DOHH2 (cell line): ENCODE data around the gene ARL8B.

Experiments used
- H3F3A ChIP-seq: fragments of 200-600 bp; sonication (generic), shearing (Covaris generic); 2 replicates; pipeline ENCODE4 v1.6.0; 2016; ENCODE audit warnings: antibody characterized with exemption, mild to moderate bottlenecking; ENCODE audit not compliant: control insufficient read depth, insufficient read depth
- H3K27ac ChIP-seq: fragments of 200-600 bp; sonication (generic); 2 replicates; pipeline ENCODE4 v1.5.1; 2014; ENCODE audit warnings: low read depth, mild to moderate bottlenecking, low read length, moderate library complexity
- H3K27me3 ChIP-seq: fragments of 200-600 bp; sonication (generic); 2 replicates; pipeline ENCODE4 v1.6.1; 2014; ENCODE audit warnings: mild to moderate bottlenecking, low read length, mixed read lengths; ENCODE audit not compliant: control insufficient read depth
- H3K36me3 ChIP-seq: fragments of 200-600 bp; sonication (generic); 2 replicates; pipeline ENCODE4 v1.6.1; 2014; ENCODE audit warnings: mild to moderate bottlenecking, low read length, moderate library complexity, mixed read lengths; ENCODE audit not compliant: control insufficient read depth
- H3K4me1 ChIP-seq: fragments of 200-600 bp; sonication (generic); 2 replicates; pipeline ENCODE4 v1.6.1; 2014; ENCODE audit warnings: mild to moderate bottlenecking, low read length, mixed read lengths; ENCODE audit not compliant: control insufficient read depth
- H3K4me2 ChIP-seq: fragments of 200-600 bp; sonication (generic); 2 replicates; pipeline ENCODE4 v1.6.0; 2014; ENCODE audit warnings: mild to moderate bottlenecking, low read length, moderate library complexity
- H3K4me3 ChIP-seq: fragments of 200-600 bp; sonication (generic); 2 replicates; pipeline ENCODE4 v1.5.1; 2014; ENCODE audit warnings: mild to moderate bottlenecking, low read length, mixed read lengths
- H3K79me2 ChIP-seq: fragments of 200-600 bp; sonication (generic); 2 replicates; pipeline ENCODE4 v1.6.1; 2014; ENCODE audit warnings: mild to moderate bottlenecking, low read length, mixed read lengths; ENCODE audit not compliant: control insufficient read depth
- H3K9me2 ChIP-seq: fragments of 200-600 bp; sonication (generic); replicated peaks from 2 replicates; pipeline ENCODE4 v1.6.1; 2014; ENCODE audit warnings: mild to moderate bottlenecking, low read length, mixed read lengths; ENCODE audit not compliant: control insufficient read depth
- H3K9me3 ChIP-seq: fragments of 200-600 bp; sonication (generic); 2 replicates; pipeline ENCODE4 v1.6.1; 2014; ENCODE audit warnings: antibody characterized with exemption, low read length, mixed read lengths; ENCODE audit not compliant: control insufficient read depth, insufficient read depth
- H4K20me1 ChIP-seq: fragments of 200-600 bp; sonication (generic); 2 replicates; pipeline ENCODE4 v1.6.0; 2014; ENCODE audit warnings: low read depth, mild to moderate bottlenecking, antibody characterized with exemption, low read length, moderate library complexity; ENCODE audit not compliant: control insufficient read depth, insufficient read depth
- EZH2phosphoT487 ChIP-seq: fragments of 200-600 bp; sonication (generic); IDR thresholded peaks from 2 replicates; pipeline ENCODE4 v1.6.1; 2017; ENCODE audit warnings: borderline replicate concordance, mild to moderate bottlenecking, antibody characterized with exemption, low read length, moderate library complexity, mixed read lengths
- TF ChIP-seq, protein P1 (sequence below): fragments of 200-600 bp; sonication (generic); IDR thresholded peaks from one replicate; pipeline ENCODE4 v1.5.1; 2014; ENCODE audit warnings: antibody characterized with exemption, mild to moderate bottlenecking, low read depth, low read length; ENCODE audit not compliant: poor library complexity, severe bottlenecking

ARL8B gene

DNA sequence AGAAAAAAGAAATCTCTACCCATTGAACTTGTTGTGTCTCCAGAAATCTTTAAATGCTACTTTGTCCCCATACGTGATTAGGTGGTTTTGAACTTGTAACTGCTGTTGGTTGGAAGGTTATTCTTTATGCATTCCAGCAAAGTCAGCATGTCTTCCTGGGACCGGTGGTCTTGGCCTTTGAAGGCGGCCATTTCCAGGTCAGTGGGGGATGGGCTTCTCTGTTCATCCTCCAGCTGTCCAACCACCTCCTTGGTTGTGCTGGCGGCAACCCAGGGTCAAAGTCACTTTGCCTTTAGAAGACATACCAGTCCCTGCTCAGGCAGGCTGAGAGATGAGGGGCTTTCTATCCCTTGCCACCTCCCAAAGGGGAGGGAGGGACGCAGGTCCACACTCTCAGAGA, 37.9 kb upstream of the ARL8B start:
- Histone ChIP-seq H3K79me2 (no peaks in the 10 kb centered on the region), H3K36me3 (no peaks in the 10 kb centered on the region), H3K9me2 (no peaks in the 10 kb centered on the region), H4K20me1 (no peaks in the 10 kb centered on the region), H3K27me3 (peaks cover 7% of the 10 kb centered on the region; the same call in 1 of the 2 replicates), H3F3A (no peaks in the 10 kb centered on the region), H3K4me1 (no peaks in the 10 kb centered on the region), H3K4me3 (no peak overlapping the region), H3K27ac (no peak overlapping the region), H3K4me2 (no peak overlapping the region), H3K9me3 (no peaks in the 10 kb centered on the region)
- TF ChIP-seq, protein P1, sequence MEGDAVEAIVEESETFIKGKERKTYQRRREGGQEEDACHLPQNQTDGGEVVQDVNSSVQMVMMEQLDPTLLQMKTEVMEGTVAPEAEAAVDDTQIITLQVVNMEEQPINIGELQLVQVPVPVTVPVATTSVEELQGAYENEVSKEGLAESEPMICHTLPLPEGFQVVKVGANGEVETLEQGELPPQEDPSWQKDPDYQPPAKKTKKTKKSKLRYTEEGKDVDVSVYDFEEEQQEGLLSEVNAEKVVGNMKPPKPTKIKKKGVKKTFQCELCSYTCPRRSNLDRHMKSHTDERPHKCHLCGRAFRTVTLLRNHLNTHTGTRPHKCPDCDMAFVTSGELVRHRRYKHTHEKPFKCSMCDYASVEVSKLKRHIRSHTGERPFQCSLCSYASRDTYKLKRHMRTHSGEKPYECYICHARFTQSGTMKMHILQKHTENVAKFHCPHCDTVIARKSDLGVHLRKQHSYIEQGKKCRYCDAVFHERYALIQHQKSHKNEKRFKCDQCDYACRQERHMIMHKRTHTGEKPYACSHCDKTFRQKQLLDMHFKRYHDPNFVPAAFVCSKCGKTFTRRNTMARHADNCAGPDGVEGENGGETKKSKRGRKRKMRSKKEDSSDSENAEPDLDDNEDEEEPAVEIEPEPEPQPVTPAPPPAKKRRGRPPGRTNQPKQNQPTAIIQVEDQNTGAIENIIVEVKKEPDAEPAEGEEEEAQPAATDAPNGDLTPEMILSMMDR = no peak
- no peak for TF ChIP-seq EZH2phosphoT487

DNA sequence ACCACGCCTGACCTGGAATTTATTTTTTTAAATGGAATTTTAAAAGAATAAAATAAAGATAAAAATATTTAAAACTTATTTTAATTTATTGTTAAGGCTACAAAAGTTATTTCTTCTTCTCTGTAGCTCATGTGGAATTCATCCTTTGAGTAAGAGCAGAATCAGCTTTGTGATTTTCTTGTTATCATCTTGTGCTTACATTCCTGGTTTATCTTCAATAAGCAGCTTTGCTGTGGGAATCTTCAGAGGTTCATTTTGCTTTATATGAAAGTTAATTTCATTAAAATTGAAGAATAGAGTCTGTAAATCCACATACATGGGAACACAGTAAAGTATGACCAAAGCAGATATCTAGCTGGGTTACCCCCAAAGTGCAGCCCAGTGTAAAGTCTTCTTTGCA, 35.4 kb upstream of the ARL8B start:
- H3K27ac ChIP-seq = no peak overlapping the region
- no peaks in the 10 kb centered on the region for H3K9me2 ChIP-seq
- H3K4me2 ChIP-seq = no peak overlapping the region
- no peaks in the 10 kb centered on the region for H3K36me3 ChIP-seq
- H3K4me3 ChIP-seq = no peak overlapping the region
- H3K79me2 ChIP-seq = no peaks in the 10 kb centered on the region
- H4K20me1 ChIP-seq = no peaks in the 10 kb centered on the region
- H3K27me3 ChIP-seq = peaks cover 7% of the 10 kb centered on the region; the same call in 1 of the 2 replicates
- H3K4me1 ChIP-seq = no peaks in the 10 kb centered on the region
- TF ChIP-seq, protein P1 = no peak
- no peak for TF ChIP-seq EZH2phosphoT487
- H3F3A ChIP-seq = no peaks in the 10 kb centered on the region
- H3K9me3 ChIP-seq = no peaks in the 10 kb centered on the region

DNA sequence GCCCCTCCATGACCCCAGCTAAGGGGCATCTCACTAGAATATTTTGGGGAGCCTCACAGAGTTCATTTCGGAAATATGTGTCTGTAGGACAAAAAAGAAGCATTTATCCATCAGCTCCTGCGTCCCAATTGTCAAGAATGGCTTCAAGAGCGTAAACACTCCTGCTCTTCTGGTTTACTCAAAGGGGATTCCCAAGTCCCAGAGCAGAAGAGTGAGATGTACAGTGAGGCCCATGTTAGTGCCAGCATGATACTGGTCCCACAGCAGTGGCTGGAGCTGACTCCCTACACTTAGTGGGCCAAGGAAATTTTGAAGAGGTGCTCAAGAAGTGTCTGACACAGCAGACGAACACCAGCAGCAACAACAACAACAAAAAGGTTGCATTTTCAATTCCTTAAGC, 34.9 kb upstream of the ARL8B start:
- Histone ChIP-seq H3K4me2 (no peak overlapping the region), H3K36me3 (no peaks in the 10 kb centered on the region), H3K27me3 (peaks cover 7% of the 10 kb centered on the region; the same call in 1 of the 2 replicates), H3F3A (no peaks in the 10 kb centered on the region), H3K4me3 (no peak overlapping the region), H4K20me1 (no peaks in the 10 kb centered on the region), H3K4me1 (no peaks in the 10 kb centered on the region), H3K9me2 (no peaks in the 10 kb centered on the region), H3K79me2 (no peaks in the 10 kb centered on the region), H3K27ac (no peak overlapping the region), H3K9me3 (no peaks in the 10 kb centered on the region)
- TF ChIP-seq, protein P1 = no peak
- no peak for TF ChIP-seq EZH2phosphoT487
